Measurements from ENCODE around the gene PTPRN2. TPM values are rescaled to one million over a fixed set of nuclear protein-coding genes. Genes with fewer than 3 reads are reported as not detected.

PTPRN2 gene
- total RNA-seq, 4 donors from 2014 or later = 6.6 to 10.7 (median 8.2) TPM

DNA sequence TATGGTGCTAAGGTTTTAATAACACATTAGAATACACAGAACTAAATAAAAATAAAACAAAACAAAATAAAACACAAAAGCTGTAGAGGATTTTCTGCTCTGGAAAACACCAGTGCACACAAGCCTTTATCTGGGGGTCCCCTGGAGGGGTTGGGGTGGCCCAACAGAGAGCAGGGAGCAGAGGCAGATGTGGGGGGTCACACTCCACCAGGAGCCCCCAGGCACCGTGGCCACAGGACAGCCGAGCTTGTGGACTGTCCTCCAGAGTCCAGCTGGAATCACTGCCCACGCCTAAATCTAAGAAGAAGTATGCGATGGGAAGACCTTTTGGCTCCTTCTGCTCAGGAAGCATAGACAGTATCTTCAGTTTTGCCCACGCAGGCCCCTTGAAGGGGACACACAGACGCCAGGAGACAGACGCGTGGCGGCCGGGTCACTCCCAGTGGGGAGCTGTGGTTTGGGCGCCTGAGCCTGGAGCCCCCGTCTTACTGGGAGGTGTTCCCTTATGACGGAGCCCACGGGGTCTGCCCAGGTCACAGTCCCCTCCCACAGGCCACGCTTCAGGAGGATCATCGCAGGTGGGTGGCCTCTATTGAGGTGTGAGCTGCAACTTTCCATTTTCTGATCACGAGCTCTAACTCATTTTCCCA is 595.0 kb downstream of the PTPRN2 start:
- no peak for DNase-seq (ENCODE audit: low spot score in 2 of 2)
- Histone ChIP-seq H3K4me3 (no peak overlapping the region), H3K27ac (no peak overlapping the region), H3K9me3 (peaks cover 0 to 13% (median 0%) of the 10 kb centered on the region in 4 donors), H3K4me1 (no peaks in the 10 kb centered on the region), H3K36me3 (no peaks in the 10 kb centered on the region), H3K27me3 (no peaks in the 10 kb centered on the region)
- TF ChIP-seq CTCF (IDR thresholded peaks at IDR 0.05) = no peak
- no peak for TF ChIP-seq EP300 (IDR thresholded peaks at IDR 0.05)
- TF ChIP-seq POLR2A (IDR thresholded peaks at IDR 0.05) = no peak
- WGBS, 2 donors = 69 to 73% methylated on average over 17 of the region's 17 CpGs

DNA sequence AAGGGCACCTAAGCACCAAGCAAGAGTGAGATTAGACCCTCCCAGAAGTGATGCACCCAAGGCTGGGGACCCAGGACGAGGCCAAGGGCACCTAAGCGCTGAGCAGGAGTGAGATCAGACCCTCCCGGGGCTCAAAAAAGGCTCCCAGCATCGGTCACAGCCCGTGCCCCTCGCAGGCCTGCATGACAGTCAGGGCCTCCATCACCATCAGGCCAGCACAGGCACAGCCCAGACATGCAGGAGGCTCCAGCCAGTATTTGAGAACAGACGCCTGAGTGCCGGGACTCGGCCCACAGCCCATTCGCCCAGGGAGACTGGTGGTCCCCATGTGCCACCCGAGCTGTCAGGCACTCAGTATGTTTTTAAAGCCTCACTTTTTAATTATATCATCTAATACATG is 595.9 kb downstream of the PTPRN2 start:
- Histone ChIP-seq H3K4me1 (no peaks in the 10 kb centered on the region), H3K36me3 (no peaks in the 10 kb centered on the region), H3K9me3 (peaks cover 0 to 13% (median 0%) of the 10 kb centered on the region in 4 donors), H3K27ac (no peak overlapping the region), H3K27me3 (no peaks in the 10 kb centered on the region), H3K4me3 (no peak overlapping the region)
- 83 to 84% methylated on average over 11 of the region's 11 CpGs for WGBS, 2 donors
- TF ChIP-seq EP300 (IDR thresholded peaks at IDR 0.05) = no peak
- no peak for TF ChIP-seq CTCF (IDR thresholded peaks at IDR 0.05)
- no peak for TF ChIP-seq POLR2A (IDR thresholded peaks at IDR 0.05)
- DNase-seq (ENCODE audit: low spot score in 2 of 2) = no peak

GRCh38 chr7:157991351-157991750 is 596.3 kb downstream of the PTPRN2 start:
- Histone ChIP-seq H3K4me3 (no peak overlapping the region), H3K4me1 (no peaks in the 10 kb centered on the region), H3K36me3 (no peaks in the 10 kb centered on the region), H3K9me3 (peaks cover 0 to 13% (median 0%) of the 10 kb centered on the region in 4 donors), H3K27ac (no peak overlapping the region), H3K27me3 (no peaks in the 10 kb centered on the region)
- TF ChIP-seq POLR2A (IDR thresholded peaks at IDR 0.05) = no peak
- no peak for TF ChIP-seq EP300 (IDR thresholded peaks at IDR 0.05)
- no peak for TF ChIP-seq CTCF (IDR thresholded peaks at IDR 0.05)
- WGBS, 2 donors = 63 to 68% methylated on average over 9 of the region's 9 CpGs
- no peak for DNase-seq (ENCODE audit: low spot score in 2 of 2)

DNA sequence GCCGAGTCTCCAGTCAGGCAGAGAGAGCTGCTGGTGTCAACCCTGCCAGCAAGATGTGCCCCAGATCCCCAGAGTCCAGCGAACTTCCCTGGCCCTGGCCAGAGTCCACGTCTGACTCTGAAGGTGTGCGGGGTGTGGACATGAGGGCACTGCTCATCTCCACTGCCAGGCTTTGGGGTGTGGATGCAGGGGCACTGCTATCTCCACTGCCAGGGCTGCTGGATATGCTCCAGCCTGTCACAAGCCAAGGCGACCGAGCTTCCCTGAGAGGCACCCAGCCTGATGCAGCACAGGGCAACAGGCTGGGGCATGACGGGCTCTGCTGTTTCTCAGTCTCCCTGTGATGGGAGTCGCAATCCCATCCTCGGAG is 596.8 kb downstream of the PTPRN2 start:
- TF ChIP-seq POLR2A (IDR thresholded peaks at IDR 0.05) (no peak), EP300 (IDR thresholded peaks at IDR 0.05) (no peak), CTCF (IDR thresholded peaks at IDR 0.05) (no peak)
- DNase-seq (ENCODE audit: low spot score in 2 of 2) = no peak
- no peaks in the 10 kb centered on the region for H3K27me3 ChIP-seq
- no peak overlapping the region for H3K4me3 ChIP-seq
- peaks cover 0 to 8% (median 0%) of the 10 kb centered on the region in 4 donors for H3K9me3 ChIP-seq
- no peaks in the 10 kb centered on the region for H3K36me3 ChIP-seq
- 75 to 82% methylated on average over 7 to 9 of the region's 9 CpGs for WGBS, 2 donors
- no peak overlapping the region for H3K27ac ChIP-seq
- H3K4me1 ChIP-seq = no peaks in the 10 kb centered on the region

GRCh38 chr7:157990226-157990880 is 597.3 kb downstream of the PTPRN2 start:
- Histone ChIP-seq H3K9me3 (peaks cover 0 to 3% (median 0%) of the 10 kb centered on the region in 4 donors), H3K27ac (no peak overlapping the region), H3K27me3 (no peaks in the 10 kb centered on the region), H3K36me3 (no peaks in the 10 kb centered on the region), H3K4me3 (no peak overlapping the region), H3K4me1 (no peaks in the 10 kb centered on the region)
- TF ChIP-seq CTCF (IDR thresholded peaks at IDR 0.05) = no peak
- no peak for TF ChIP-seq POLR2A (IDR thresholded peaks at IDR 0.05)
- no peak for TF ChIP-seq EP300 (IDR thresholded peaks at IDR 0.05)
- no peak for DNase-seq (ENCODE audit: low spot score in 2 of 2)
- WGBS, 2 donors = 71 to 80% methylated on average over 21 of the region's 21 CpGs
